GM11168 (cell line): ENCODE measurements around the gene SLC39A13.

ENCODE experiments used
- in situ Hi-C: fragments of 300-500 bp; cut with MboI; formaldehyde crosslinking; loops from one replicate; pipeline ENCODE4 v1.12.0; 2022; ENCODE audit warnings: low sequenced_read_pairs; ENCODE audit not compliant: unreplicated experiment

Gene SLC39A13

DNA sequence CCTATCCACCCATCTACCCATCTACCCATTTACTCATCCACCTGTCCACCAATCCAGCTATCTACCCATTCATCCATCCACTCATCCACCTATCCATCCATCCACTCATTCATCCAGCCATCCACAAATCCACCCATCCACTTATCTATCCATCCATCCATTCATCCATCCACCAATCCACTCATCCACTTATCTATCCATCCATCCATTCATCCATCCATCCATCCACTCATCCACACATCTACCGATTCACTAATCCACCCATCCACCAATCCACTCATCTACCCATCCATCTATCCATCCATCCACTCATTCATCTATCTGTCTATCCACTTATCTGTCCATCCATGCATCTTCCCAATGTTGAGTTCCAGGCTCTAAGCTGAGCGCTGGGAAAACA is 28.3 kb upstream of the SLC39A13 start:
- in situ Hi-C loops, result no loop called here

DNA sequence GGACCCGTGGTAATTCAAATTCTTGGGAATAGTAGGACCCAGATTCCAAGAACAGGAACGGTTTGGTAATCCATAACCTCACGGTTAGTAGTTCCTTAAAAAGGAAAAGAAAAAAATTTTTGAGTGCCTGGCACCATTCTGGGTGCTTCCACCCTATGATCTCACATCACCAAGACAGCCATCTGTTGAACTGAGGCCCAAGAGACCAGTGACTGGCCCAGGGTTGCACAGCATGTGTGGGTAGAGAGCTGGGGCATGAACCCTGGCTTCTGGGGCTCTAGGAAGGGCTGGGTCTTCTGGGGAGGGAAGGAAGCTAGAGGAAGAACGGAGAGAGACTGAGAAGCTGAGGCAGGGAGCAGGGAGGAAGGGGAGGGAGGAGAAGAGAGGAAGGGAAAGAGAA is 25.3 kb upstream of the SLC39A13 start:
- in situ Hi-C loops, result no loop called here

- in situ Hi-C loops, result no loop called here
These were observed 23.9 kb upstream of the SLC39A13 start for GRCh38 chr11:47384498-47384897.

- in situ Hi-C loops, result no loop called here
These were observed 20.3 kb upstream of the SLC39A13 start for GRCh38 chr11:47387944-47388696.

DNA sequence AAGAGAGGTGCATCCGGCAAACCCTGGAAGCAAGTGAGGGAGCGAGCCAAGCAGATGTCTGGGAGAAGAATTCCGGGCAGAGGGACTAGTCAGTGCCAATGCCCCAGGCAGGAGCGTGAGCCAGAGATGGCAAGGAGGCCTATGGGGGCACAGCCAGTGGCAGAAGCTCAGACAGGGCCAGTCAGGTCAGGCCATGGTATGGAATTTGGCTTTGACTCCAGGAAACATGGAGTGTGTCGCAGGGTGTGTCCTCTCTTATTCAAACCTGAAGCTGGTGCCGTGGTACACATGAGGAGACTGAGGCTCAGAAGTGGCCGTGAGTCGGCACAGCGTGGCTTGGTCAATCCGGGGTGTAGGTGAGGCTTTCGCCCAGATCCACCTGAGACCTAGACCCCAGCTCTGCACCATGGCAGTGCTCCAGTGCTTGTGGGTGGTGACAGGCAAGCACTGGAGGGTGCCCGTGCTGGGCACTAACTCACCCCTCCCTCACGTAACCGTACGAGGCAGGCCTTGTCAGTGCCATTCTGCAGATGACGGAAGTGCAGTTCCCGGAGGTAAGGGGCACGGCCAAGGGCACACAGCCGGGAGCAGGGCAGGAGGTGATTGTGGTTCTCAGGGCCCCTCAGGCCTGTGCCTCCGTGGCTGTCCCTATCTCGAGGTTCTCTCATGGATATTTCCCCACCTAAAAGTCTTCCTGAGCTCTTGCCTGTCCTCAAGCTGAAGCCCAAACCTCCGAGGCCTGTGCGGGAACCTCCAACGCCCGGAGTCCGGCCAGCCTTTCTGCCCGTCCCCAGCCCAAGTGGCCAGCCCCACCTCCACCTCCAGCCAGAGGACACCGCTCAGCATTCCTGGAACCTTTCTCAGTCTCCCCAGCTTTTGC is 19.5 kb upstream of the SLC39A13 start:
- in situ Hi-C loops, result no loop called here

DNA sequence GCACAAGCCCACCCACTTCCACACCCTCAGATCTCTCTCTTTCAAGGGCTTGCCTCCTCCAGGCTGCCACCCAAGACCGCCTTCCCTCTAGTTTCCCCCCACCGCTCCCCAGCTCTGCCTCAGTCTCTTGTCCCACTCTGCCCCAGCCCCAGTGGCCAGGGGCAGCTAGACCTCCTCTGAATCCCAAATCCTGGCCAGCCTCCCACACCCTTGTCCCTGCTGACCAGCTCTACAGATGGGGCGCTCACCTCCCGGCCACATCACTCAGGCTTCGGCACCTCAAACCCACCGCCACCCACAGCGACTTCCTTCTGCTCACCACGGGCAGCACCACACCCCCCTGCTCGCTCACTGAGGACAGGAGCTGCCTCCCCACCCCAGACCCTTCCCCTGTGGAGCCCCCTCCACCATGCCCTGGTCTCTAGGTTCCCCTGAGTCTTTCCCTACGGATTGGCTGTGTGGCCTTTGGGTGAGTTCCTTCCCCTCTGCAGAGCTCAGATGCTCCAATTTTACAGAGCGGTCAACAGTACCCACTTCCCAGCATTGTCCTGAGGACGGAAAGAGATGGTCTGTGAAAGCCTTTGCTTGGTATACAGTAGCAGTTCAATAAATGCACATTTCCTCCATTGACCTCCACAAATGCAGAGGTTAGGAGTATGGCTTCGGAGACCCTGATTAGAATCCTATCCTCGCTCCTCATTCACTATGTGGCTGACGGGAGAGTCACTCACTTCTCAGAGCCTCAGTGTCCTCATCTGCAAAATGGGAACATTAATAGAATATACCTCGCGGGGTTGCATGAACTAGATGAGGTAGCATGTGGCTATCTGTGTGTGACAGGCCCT is 18.6 kb upstream of the SLC39A13 start:
- in situ Hi-C loops, result no loop called here

- in situ Hi-C loops, result no loop called here
These were observed 18.0 kb upstream of the SLC39A13 start for GRCh38 chr11:47390422-47390760.

GRCh38 chr11:47391077-47391583 is 17.3 kb upstream of the SLC39A13 start:
- in situ Hi-C loops, result no loop called here

GRCh38 chr11:47391711-47392432 is 16.5 kb upstream of the SLC39A13 start:
- in situ Hi-C loops, result no loop called here

DNA sequence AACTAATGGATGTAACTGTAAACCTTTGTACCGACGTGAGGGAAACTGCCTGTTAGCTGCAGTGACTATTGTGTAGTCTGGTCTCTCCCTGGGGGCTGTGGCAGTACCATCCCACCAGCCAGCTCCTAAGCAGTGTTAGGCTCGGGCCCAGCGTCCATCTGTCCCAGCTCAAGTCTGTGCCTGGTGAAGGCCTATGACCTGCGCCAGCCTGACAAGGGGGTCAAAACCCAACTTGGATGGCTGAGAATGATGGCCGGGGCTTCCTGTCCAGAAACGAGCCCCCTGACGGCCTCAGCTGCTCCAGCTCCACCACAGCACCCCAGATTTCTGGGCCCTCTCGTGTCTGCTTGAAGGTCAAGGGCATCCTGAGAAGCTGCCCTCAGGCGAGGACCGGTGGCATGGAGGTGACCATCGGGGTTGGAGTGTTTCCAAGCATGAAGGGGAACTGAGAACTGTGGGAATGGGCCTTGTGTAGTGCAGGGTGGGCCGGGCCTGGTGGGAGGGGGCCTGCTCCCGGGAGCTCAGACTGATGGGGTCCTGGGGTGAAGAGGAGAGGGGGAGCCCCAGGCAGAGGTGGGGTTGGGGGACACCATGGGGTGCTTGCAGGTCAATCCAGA is 15.7 kb upstream of the SLC39A13 start:
- in situ Hi-C loops, result no loop called here

GRCh38 chr11:47393163-47394049 is 15.0 kb upstream of the SLC39A13 start:
- in situ Hi-C loops, result no loop called here

- in situ Hi-C loops, result no loop called here
These were observed 14.4 kb upstream of the SLC39A13 start for GRCh38 chr11:47394050-47394321.

- in situ Hi-C loops, result no loop called here
These were observed 13.8 kb upstream of the SLC39A13 start for GRCh38 chr11:47394322-47395222.

DNA sequence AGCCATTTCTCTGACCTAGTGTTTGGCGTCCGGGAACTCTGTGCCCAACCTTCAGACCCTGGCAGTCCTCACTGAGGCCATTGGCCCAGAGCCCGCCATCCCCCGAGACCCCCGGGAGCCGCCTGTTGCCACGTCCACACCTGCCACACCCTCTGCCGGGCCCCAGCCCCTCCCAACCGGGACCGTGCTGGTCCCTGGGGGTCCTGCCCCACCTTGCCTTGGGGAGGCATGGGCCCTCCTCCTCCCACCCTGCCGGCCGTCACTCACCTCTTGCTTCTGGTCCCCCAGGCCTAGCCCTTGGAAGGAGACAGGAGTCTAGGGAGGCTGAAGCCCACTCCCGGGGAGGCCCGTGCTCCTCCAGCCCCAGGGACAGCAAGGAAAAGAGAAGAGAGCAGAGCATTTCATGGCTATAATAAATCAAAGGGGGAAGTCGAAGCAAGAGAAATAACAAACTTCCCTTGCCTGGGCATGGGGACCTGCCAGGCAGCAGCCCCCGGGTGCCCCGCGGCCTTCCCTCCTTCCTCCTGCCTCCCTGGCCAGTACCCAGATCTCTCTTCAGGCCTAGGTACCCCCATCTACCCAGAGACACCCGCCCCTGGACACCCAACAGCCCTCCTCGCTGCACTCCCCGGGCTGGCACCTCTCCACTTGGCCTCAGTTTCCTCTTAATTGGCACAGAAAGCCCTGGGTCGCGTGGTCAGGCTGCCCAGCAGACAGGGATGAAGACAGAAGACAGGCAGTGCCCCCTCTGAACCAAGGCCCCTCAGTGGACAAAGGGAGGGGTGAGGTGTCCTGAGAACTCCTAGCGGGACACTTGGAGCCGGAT is 13.0 kb upstream of the SLC39A13 start:
- in situ Hi-C loops, result no loop called here

DNA sequence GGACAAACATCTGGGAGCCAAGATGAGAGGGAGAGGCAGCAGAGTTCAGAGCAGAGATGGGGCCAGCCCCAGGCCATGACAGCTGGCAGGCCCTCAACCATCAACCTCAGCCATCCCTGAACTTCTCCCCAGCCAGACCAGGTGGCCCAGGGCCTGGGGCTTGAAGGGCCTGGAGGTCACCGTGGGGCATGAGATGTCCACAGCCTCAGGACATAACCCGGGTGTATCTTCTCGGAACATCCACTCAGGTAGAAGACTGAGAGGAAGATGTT is 12.4 kb upstream of the SLC39A13 start:
- in situ Hi-C loops, result no loop called here

DNA sequence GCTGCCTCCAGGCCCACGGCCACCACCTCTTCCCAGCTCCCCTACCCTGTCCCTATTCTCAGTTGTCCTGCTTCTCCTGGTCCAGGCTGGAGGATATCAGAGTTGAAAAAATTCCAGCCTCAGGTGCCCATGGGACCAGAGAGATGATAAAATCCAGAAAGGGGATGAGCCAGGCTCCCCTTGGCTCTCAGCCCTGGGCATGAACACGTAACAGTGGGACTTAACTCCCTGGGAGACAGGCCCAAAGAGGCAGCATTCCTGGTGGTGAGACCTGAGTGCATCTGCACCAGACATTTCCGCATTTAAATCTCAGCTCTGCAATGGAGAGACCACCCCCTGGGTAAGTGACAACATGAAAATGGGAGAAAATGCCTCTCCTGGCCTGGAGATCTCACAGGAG is 10.4 kb upstream of the SLC39A13 start:
- in situ Hi-C loops, result no loop called here

DNA sequence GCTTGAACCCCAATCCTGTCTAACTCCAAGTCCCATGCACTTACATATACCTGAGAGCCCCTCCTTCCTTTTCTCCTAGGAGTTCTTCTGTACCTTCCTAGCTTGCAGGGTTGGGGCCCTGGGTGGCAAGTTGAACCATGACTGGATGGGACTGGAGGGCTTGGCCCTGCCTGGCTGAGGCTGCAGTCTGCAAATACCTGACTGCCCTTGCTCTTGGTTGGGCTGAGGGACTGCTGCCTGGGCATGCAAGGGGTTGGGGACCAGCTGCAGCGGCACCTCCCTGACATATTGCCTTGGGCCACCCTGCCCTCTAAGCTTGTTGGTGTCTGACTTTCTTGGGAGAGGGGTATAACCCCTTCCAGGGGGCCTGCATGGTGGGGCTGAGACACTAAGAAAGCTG is 9.8 kb upstream of the SLC39A13 start:
- in situ Hi-C loops, result no loop called here
